Ovary (tissue), 3 donors: ENCODE data around the gene SCN1A.

ENCODE experiments used
- EP300 ChIP-seq: sonication (generic); formaldehyde crosslinking; IDR thresholded peaks from one replicate; pipeline ENCODE4 v1.6.1; 2017; ENCODE audit warnings: antibody characterized with exemption
- POLR2A ChIP-seq: fragments of 450-650 bp; IDR thresholded peaks from one replicate; pipeline ENCODE4 v1.6.1; 2017; ENCODE audit warnings: antibody characterized with exemption, mild to moderate bottlenecking, moderate library complexity
- TF ChIP-seq, protein P1 (sequence below), 3 donors: fragments of 450-650 bp in 2 of 3; fragments of 200-600 bp in 1 of 3; IDR thresholded peaks; one replicate each; pipeline versions ENCODE4 v1.5.1 to v1.8.0; 2016 to 2022; ENCODE audit warnings: antibody characterized with exemption in 3 of 3, mild to moderate bottlenecking in 1 of 3
- donor health status: DM: no; HTN: no; CAD: no.

DNA sequence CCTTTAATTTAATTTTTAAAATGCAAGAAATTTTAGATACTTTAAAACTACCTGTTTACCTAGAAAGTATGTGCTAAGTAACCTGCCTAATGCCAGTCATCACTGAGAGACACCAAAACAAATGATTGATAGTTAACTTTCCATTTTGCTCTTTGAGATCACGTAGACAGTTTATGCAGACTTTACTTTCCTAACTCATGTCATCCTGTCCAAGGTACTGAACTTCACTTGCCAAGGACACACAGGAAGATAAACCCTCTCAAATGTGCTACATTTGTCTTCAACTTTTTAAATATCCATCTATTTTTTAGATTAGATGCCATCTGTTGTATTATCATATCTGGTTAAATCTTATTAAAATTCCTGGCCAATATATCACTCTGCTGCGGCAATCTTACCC is 20.1 kb upstream of the SCN1A start:
- TF ChIP-seq, protein P1, sequence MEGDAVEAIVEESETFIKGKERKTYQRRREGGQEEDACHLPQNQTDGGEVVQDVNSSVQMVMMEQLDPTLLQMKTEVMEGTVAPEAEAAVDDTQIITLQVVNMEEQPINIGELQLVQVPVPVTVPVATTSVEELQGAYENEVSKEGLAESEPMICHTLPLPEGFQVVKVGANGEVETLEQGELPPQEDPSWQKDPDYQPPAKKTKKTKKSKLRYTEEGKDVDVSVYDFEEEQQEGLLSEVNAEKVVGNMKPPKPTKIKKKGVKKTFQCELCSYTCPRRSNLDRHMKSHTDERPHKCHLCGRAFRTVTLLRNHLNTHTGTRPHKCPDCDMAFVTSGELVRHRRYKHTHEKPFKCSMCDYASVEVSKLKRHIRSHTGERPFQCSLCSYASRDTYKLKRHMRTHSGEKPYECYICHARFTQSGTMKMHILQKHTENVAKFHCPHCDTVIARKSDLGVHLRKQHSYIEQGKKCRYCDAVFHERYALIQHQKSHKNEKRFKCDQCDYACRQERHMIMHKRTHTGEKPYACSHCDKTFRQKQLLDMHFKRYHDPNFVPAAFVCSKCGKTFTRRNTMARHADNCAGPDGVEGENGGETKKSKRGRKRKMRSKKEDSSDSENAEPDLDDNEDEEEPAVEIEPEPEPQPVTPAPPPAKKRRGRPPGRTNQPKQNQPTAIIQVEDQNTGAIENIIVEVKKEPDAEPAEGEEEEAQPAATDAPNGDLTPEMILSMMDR (IDR thresholded peaks at IDR 0.05), result no peak
- no peak for TF ChIP-seq EP300
- no peak for TF ChIP-seq POLR2A
